ENCODE results near the gene TMEM178A.
A peak's percentile ranks its signal among the peaks of the same experiment; 100 is the strongest.

TMEM178A gene

GRCh38 chr2:39665811-39666490, at the start of gene TMEM178A:
TMEM178A (plus strand) TSS chr2:39665917; CDS start chr2:39665975, 58 bp downstream.
- no peak for DNase-seq (ENCODE audit: low spot score)
- CTCF ChIA-PET: no interaction called here
- TF ChIP-seq CTCF (conservative IDR thresholded peaks at IDR 0.05; ENCODE audit: low read depth): no peak
- no peak within 1 kb of the TSS for H3K27ac ChIP-seq
- POLR2A ChIA-PET (ENCODE audit: low non-redundant PET): no interaction called here

- no peak overlapping the region for H3K27ac ChIP-seq
- no peak for DNase-seq (ENCODE audit: low spot score)
- TF ChIP-seq CTCF (conservative IDR thresholded peaks at IDR 0.05; ENCODE audit: low read depth): no peak
- POLR2A ChIA-PET (ENCODE audit: low non-redundant PET): no interaction called here
- CTCF ChIA-PET: interaction anchor here (0.6 to 0.7 kb wide), 2 partner anchors 114 to 216 kb away, joined by 3 read pairs; no protein-coding TSS in a partner anchor
Measured at GRCh38 chr2:39618236-39618635, 47.5 kb upstream of the TMEM178A start.

GRCh38 chr2:39618736-39619135, 47.0 kb upstream of the TMEM178A start:
- ChIA-PET CTCF (interaction anchor here (0.7 kb wide), 1 partner anchor 217 kb away, joined by 3 read pairs; no protein-coding TSS in a partner anchor), POLR2A (ENCODE audit: low non-redundant PET) (no interaction called here)
- TF ChIP-seq CTCF (conservative IDR thresholded peaks at IDR 0.05; ENCODE audit: low read depth): no peak
- no peak for DNase-seq (ENCODE audit: low spot score)
- H3K27ac ChIP-seq: no peak overlapping the region

- POLR2A ChIA-PET (ENCODE audit: low non-redundant PET): no interaction called here
- no peak overlapping the region for H3K27ac ChIP-seq
- TF ChIP-seq CTCF (conservative IDR thresholded peaks at IDR 0.05; ENCODE audit: low read depth): no peak
- CTCF ChIA-PET: no interaction called here
- peak; percentile 72 for DNase-seq (ENCODE audit: low spot score)
Measured at GRCh38 chr2:39620067-39620466, 45.6 kb upstream of the TMEM178A start.

GRCh38 chr2:39621596-39621995, 44.1 kb upstream of the TMEM178A start:
- no peak for DNase-seq (ENCODE audit: low spot score)
- TF ChIP-seq CTCF (conservative IDR thresholded peaks at IDR 0.05; ENCODE audit: low read depth): no peak
- POLR2A ChIA-PET (ENCODE audit: low non-redundant PET): no interaction called here
- CTCF ChIA-PET: interaction anchor here (0.7 kb wide), 1 partner anchor 109 kb away, joined by 3 read pairs; no protein-coding TSS in a partner anchor
- no peak overlapping the region for H3K27ac ChIP-seq

GRCh38 chr2:39622860-39623259, 42.9 kb upstream of the TMEM178A start:
- CTCF ChIA-PET: no interaction called here
- DNase-seq (ENCODE audit: low spot score): no peak
- H3K27ac ChIP-seq: no peak overlapping the region
- no peak for TF ChIP-seq CTCF (conservative IDR thresholded peaks at IDR 0.05; ENCODE audit: low read depth)
- POLR2A ChIA-PET (ENCODE audit: low non-redundant PET): no interaction called here

All from RWPE1 (cell line).